Esophagus muscularis mucosa (tissue), 4 donors: Measurements from ENCODE around the gene NOL6.

ENCODE experiments used
- CTCF ChIP-seq, 3 experiments: fragments of 200-600 bp in 2 of 3; fragments of 450-650 bp in 1 of 3; sonication (generic) in 2 of 3; IDR thresholded peaks; one replicate each; pipeline ENCODE4 v1.5.1; 2017 to 2019; ENCODE audit warnings: antibody characterized with exemption in 3 of 3, mild to moderate bottlenecking in 2 of 3, moderate library complexity in 1 of 3
- EP300 ChIP-seq: sonication (generic); formaldehyde crosslinking; IDR thresholded peaks from one replicate; pipeline ENCODE4 v1.6.1; 2017; ENCODE audit warnings: antibody characterized with exemption
- POLR2A ChIP-seq: fragments of 450-650 bp; IDR thresholded peaks from one replicate; pipeline ENCODE4 v1.6.1; 2017; ENCODE audit warnings: antibody characterized with exemption, moderate library complexity, mild to moderate bottlenecking, low read depth

GRCh38 chr9:33465096-33465495 lies 8.6 kb downstream of the NOL6 start:
- no peak for TF ChIP-seq CTCF (IDR thresholded peaks at IDR 0.05)
- TF ChIP-seq EP300: no peak
- no peak for TF ChIP-seq POLR2A
